HG02610 (cell line): ENCODE results near the gene WWOX.
"Not testable (repeated sequence)": the region's sequence is repeated elsewhere in the genome, so short reads cannot be mapped to it uniquely, and the experiment has no call there.

Experiments used
- ATAC-seq: cut with Tn5 transposase; IDR thresholded peaks from one replicate; pipeline ENCODE4 v1.9.1; 2021; ENCODE audit warnings: mild to moderate bottlenecking, moderate library complexity; ENCODE audit not compliant: unreplicated experiment

Gene WWOX

DNA sequence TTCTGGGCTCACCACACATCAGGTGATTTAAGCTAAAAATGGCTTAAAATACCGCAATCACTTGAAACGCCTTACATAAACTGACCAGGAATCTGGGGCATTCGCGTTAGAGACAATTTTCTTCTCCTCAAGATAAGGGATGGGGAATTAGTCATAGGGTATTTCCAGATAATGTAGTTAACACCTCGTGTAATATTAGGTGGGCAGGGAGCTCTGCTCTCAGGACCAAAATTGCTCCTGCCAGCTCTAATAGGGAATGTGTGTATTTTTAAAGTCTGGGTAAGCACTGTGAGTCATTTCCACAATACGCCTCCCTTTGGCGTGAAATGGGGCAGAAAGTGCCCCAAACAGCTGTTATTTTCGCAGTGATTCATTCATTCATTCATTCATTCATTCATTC is 1092.5 kb downstream of the WWOX start:
- no peak for ATAC-seq

DNA sequence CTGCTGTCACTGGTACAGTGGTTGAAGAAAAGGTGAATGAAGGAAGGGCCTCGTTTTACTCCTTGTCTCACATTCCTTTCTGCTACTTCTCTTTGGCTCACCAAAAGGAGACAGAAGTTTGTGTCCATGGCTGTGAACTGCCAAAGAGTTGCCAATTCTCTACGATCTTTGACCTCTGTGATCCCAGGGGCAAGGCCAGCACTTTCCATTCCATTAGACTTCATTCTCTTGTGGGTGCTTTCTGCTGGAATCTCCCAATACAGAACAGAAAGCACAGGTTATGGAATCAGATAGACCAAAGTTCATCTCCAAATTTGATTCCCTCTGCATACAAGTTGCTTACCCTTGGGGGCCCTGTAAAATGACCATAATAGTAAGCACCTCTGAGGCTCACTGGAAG is 1093.5 kb downstream of the WWOX start:
- no peak for ATAC-seq

DNA sequence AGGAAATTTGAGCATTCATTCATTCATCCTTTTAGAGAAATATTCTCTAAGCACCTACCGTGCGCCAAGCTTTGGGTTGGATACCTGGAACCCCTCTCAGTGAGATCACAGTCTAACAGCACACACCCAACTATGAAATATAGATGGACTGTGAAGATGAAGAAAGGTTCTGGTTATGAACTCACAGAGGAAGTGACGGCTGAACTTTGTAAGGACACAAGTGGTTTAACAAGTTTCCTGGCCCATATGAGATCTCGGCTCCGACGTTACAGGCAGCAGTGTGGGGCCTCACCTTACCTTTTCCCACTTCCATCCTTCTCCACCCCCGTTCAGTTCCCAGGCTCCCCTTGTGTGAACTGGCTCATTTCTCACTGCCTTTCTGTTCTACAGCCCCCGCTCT is 1094.8 kb downstream of the WWOX start:
- ATAC-seq: no peak

DNA sequence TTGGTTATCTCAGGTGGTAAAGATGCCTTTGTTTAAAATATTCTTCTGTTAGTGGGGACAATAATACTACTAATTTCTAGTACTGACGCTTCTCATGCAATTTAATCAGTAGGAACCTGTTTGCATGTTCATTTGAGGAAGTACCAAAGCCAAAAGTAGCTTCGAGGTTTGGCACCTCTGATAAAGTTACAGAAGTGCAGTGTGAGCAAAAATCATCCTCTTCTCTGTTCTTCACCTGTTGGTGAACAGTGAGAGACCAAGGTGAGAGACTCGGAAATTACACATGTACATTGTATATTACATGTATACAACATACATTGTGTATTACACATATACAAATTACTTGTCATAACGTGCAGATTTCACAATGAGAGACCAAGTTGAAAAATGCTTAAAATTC is 1096.5 kb downstream of the WWOX start:
- ATAC-seq: no peak

DNA sequence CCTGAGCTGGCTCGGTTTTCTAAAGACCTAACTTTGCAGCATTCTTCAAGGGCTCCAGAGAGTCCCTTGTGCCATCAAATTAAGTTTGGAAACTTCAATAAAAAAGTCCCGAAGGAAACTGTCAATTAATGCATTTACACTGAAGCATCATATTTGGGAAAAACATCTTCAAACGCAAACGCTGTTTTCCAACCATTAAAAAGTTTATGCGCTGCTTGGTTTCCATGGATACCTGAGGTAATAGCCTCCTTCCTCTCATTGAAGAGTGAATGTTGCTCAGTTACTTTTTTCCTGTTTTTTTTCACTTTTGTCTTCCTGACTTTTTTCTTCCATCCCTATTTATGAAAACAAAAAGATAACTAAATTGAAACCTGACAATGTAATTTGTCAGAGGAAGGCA is 1102.0 kb downstream of the WWOX start:
- ATAC-seq: no peak

DNA sequence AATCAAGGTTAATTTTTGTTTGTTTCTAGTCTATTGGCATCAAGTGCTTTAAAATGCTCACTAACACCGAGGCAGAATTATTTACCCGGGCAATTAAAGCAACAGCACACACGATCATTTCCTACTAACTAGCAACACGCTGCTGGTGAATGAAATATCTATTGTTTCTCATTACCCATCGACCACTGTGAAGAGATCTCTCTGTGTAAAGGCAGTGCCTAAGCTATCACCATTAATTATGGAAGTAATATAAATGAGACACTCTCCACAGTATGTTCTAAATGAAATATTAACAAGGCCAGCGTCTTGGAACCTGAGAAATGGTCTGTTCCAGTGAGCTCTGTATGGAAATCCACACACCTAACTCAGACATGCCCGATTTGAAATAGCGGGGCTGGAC is 1103.5 kb downstream of the WWOX start:
- no peak for ATAC-seq

DNA sequence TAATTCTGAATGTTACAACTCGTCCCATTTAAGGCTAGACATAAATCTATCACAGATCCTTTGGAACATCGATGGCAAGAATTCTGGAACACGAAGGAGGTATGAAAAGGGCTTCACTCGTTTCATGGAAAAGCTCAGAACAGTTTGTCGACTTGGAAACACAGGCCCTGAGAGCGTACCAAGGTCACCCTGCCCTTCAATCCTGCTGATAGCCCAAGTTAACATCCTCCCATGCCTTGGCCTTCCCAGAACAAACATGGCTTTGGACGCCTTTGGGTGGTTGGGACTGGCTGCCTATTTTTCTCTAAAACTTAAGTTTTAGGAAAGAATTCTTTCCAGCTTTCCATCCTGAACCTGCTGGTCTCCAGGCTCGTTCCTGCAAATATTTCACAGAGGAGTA is 1105.0 kb downstream of the WWOX start:
- ATAC-seq: no peak

DNA sequence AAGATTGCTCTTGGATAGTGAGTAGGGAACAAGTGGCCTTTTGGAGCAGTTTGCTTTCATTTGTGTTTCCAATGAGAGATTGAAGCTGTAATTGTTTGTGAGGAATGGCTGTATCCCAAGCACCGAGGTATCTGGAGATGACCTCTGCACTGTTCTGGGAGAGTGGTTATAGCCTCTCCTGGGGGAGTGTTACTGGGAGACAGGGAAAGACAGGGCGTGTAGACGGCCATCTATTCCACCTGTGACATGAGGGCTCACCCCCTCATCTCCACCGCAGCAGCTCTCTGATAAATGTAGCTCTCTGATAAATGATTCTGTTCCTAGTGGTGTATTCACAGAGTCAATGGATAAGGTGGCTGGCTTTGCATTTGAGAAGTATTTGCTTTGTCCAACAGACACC is 1107.4 kb downstream of the WWOX start:
- ATAC-seq: no peak

DNA sequence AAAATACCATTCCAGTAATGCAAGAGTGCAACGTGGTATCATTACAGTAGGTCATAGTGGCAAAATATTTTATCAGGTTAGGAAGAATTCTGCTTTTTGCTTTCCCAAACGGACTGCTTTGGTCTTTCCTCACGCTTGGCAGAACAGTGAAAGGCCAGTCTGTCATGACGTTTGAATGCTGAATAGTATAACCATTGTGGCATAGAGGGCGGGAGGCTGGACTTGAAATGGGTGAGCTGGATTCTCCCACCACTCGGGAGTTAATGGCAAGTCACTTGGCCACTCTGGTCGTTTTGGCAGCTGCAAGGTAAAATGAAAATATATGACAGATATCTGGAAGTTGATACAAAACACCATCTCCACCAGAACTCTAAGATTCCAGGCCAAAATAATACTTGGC is 1109.9 kb downstream of the WWOX start:
- ATAC-seq: no peak

DNA sequence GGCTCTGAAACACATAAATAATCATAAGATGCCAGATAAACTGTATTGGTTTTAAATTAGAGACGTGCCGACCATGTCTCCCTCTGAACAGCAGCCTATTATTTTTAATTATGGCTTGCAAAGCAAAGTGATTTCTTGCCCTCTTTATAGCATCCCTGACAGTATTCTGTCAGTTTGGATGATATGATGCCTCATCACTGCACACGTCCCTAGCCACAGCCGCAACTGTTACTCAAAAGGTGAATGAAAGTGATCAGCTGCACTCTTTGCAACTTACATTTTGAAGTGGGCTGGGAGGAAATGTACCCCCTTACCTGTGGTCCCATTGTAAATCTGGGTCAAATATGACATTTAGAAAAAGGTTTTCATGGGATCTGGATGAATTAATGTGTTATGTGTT is 1111.2 kb downstream of the WWOX start:
- no peak for ATAC-seq

DNA sequence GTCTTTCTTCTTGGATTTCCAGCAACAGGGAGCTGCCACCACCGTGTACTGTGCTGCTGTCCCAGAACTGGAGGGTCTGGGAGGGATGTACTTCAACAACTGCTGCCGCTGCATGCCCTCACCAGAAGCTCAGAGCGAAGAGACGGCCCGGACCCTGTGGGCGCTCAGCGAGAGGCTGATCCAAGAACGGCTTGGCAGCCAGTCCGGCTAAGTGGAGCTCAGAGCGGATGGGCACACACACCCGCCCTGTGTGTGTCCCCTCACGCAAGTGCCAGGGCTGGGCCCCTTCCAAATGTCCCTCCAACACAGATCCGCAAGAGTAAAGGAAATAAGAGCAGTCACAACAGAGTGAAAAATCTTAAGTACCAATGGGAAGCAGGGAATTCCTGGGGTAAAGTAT is 1112.1 kb downstream of the WWOX start:
- no peak for ATAC-seq

DNA sequence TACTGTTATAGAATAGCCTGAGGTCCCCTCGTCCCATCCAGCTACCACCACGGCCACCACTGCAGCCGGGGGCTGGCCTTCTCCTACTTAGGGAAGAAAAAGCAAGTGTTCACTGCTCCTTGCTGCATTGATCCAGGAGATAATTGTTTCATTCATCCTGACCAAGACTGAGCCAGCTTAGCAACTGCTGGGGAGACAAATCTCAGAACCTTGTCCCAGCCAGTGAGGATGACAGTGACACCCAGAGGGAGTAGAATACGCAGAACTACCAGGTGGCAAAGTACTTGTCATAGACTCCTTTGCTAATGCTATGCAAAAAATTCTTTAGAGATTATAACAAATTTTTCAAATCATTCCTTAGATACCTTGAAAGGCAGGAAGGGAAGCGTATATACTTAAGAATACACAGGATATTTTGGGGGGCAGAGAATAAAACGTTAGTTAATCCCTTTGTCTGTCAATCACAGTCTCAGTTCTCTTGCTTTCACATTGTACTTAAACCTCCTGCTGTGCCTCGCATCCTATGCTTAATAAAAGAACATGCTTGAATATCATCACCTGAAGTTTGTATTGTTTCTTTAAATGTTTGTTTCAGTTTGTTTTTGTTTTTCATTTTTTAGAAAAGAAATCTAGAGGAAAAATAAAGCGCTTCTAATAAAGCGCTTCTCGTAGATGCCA is 1112.8 kb downstream of the WWOX start:
- ATAC-seq: no peak

DNA sequence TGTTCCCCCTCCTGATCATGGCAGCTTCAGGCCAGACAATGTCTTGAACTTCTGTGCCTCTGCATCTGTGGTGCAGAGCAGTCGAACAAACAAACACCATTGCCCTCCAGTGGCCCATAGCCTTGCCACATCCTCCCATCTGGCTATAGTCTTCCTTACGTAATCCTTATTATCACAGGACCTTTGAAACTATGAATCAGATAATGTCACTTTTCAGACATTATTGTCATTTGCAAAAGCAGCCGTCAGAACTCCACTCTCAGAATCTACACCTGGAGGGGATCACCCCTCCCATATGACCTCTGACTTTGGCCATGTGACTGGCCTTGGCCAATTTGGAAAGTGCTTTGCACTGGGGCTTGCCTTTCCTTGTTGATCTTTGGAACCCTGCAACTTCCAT is 1113.8 kb downstream of the WWOX start:
- no peak for ATAC-seq

DNA sequence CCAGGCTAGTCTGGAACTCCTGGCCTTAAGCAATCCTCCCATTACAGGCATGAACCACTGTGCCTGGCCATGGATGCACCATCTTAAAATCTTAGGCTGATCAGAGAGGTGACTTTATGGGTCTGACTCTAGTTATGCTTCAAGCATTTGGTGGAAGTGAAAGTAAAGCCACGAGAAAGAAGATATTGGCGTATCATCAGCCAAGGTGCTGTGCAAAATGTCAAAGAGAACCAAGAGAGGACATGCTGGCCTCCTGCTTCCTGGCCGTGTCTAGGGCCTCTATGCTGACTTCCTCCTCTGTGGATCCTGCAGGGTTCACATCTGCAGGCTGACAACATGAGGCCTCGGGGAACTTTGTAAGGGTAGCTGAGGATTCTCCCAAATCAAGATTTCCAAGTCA is 1115.8 kb downstream of the WWOX start:
- ATAC-seq: no peak

DNA sequence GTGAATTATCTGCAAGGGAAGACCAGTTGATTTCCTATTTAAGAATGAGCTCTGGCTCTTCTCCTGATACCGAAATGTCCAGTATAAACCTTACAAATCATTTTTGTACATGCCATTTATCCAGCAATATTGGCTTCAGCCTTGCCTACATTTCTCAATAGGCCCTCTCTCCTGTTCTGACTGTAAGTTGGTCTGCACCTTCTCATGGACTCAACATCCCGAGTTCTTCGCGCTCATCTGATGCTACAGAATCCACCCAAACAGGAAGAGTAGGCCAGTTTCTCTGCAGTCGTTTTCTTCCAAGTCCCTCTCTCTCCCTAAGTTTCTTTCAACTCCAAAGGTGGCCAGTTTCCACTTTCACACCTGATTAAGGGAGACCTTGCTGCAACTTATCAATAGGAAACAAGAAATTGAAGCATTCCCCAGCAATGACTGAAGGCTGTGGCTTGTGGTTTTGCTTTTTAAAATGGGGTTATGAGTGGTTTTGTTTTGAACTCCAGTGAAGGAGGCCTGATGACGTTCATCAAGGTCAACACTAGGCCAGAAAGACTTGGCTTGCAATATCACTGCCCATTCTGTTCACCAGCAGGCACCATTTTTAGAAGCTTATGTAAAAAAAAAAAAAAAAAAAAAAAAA is 1118.0 kb downstream of the WWOX start:
- no peak for ATAC-seq

DNA sequence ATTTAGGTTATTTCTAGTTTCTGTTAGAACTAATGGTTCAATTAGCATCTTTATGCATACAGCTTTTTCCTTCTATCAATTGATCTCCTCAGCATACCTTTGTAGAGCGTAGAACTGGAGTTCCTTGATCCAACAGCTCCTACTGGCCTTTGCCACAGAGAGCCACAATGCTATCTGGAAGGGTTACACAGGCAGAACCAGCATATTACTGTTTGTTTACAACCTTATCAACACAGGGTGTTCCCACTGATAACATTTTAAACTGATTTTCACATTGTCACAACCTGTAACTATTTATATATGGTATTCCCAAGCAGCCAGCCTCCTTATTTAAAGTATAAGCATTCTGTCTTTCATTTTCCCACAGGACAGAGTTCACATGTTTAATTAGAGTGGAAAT is 1118.9 kb downstream of the WWOX start:
- no peak for ATAC-seq

DNA sequence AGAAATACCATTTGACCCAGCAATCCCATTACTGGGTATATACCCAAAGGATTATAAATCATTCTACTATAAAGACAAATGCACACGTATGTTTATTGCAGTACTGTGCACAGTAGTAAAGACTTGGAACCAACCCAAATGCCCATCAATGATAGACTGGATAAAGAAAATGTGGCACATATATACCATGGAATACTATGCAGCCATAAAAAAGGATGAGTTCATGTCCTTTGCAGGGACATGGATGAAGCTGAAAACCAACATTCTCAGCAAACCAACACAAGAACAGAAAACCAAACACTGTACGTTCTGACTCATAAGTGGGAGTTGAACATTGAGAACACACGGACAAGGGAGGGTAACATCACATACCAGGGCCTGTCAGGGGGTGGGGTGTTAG is 1126.5 kb downstream of the WWOX start:
- not testable (repeated sequence) for ATAC-seq

DNA sequence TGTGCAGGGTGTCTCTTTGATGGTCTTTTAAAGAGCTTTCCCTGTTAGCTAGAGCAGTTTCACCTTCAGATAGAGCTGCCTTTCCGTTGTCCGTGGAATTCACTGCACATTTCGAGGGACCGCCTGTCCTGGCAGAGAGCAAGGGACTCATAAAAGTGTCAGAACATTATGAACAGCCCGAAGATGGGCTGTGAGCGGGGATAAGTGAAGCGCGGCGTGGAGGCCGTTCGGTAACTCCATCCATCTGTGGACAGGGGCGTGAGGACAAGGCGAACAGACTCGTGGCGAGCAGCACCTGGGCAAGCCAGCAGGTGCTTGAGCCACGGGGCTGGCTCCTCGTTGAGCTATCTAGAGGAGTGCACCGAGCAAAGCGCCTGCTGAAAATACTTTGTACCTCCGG is 1129.9 kb downstream of the WWOX start:
- no peak for ATAC-seq

DNA sequence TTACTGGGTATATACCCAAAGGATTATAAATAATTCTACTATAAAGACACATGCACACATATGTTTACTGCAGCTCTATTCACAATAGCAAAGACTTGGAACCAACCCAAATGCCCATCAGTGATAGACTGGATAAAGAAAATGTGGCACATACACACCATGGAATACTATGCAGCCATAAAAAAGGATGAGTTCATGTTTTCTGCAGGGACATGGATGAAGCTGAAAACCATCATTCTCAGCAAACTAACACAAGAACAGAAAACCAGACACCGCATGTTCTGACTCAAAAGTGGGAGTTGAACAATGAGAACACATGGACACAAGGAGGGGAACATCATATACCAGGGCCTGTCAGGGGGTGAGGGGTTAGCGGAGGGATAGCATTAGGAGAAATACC is 1146.2 kb downstream of the WWOX start:
- ATAC-seq: not testable (repeated sequence)

DNA sequence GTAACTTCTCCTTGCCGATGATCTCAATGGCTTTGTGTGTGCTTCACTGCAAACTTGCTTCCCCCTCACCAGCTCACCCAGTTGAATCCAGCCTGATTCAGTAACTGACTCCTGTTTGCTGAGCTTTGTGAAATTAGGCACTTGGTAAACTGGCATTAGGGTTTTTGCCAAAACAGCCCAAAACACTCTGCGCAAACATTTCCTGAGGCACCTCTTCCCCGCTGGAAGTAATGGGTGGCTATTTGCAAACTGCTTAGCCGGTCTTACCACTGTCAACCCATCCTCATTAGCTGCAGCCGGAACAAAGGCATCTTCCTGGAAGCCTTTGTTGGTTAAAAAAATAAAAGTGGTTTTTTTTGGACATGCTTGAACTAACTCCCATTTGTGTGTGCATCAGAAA is 1147.9 kb downstream of the WWOX start:
- ATAC-seq: no peak

DNA sequence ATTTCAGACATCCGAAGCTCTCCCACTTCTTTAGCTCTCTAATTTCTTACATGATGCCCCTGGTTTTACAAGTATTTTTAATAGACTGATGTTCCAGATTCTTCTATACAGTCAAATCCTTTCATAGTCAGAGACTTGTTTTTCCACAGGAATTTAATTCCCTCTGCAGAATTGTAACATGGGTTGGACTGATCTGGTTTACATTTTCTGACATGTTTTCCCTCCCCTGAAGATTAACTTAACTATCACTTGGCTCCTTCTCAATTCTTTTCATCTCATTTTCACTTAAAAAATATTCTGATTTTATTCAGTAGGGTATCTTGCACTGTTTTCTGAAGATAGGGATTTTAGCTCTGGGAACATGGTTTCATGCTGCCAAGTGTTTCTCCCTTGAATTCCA is 1148.9 kb downstream of the WWOX start:
- ATAC-seq: no peak

DNA sequence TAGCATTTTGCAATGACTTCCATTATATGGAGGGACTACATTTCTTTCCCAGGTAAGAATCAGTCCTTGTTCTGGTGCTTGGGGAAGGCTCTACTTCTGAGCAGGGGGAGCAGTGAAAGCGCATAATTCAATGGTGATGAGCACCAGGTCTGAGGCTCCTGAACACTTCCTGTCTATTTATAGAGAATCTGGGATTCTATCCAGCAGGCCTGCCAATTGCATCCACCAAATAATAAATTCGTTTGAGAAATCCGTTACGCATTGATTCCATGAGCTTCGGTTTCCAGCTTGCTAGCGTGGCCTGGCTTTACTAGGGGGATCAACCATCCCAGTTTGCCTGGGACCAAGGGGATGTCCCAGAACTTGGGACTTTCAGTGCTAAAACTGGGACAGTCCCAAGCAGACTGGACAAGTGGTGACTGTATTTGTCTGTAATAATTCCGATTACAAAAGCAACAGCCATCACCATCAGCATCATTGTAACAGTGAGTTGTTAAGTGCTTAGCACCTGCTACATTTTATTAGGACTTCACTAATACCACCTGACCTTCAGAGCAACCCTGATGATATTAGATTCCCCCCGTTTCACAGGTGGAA is 1151.1 kb downstream of the WWOX start:
- no peak for ATAC-seq
